Esophagus muscularis mucosa (tissue), 2 donors: ENCODE results near the gene PSME3IP1.

Experiments
- POLR2A ChIP-seq: fragments of 450-650 bp; IDR thresholded peaks from one replicate; pipeline ENCODE4 v1.6.1; 2017; ENCODE audit warnings: antibody characterized with exemption, moderate library complexity, mild to moderate bottlenecking, low read depth
- POLR2AphosphoS5 ChIP-seq, 2 donors: sonication (generic); formaldehyde crosslinking; IDR thresholded peaks; one replicate each; pipeline ENCODE4 v1.6.1; 2017; ENCODE audit warnings: antibody characterized with exemption in 2 of 2

- TF ChIP-seq POLR2AphosphoS5 (IDR thresholded peaks at IDR 0.05): no peak
- no peak for TF ChIP-seq POLR2A
These were observed 44.7 kb downstream of the PSME3IP1 start for GRCh38 chr16:57140931-57141668.
